HG03558 (cell line): ENCODE measurements around the gene FCRL6.

Experiments used
- ATAC-seq: cut with Tn5 transposase; IDR thresholded peaks from one replicate; pipeline ENCODE4 v1.9.1; 2021; ENCODE audit warnings: moderate number of reproducible peaks; ENCODE audit not compliant: unreplicated experiment; ENCODE audit errors: extremely low read depth

FCRL6 gene

DNA sequence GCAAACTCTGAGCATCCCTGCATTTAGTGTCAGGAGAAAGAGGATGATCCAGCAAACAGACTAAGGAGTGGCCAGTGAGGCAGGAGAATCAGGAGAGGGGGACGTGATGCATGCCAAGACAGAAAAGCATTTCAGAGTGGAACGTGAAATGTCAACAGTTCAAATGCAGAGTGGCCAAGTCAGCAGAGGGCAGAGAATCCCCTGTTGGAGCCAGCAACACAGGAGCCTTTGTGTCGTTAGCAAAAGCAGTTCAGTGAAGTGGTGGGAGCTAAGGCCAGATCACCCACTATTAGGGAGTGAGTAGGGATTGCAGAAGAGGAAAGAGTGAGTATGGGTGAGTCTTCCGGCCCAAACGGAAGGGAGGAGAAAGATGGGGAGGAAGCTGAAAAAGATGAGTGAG is 6.6 kb upstream of the FCRL6 start:
- no peak for ATAC-seq

GRCh38 chr1:159798893-159799292 is 3.3 kb upstream of the FCRL6 start:
- ATAC-seq = no peak

GRCh38 chr1:159799446-159799985 is 2.6 kb upstream of the FCRL6 start:
- ATAC-seq = no peak

DNA sequence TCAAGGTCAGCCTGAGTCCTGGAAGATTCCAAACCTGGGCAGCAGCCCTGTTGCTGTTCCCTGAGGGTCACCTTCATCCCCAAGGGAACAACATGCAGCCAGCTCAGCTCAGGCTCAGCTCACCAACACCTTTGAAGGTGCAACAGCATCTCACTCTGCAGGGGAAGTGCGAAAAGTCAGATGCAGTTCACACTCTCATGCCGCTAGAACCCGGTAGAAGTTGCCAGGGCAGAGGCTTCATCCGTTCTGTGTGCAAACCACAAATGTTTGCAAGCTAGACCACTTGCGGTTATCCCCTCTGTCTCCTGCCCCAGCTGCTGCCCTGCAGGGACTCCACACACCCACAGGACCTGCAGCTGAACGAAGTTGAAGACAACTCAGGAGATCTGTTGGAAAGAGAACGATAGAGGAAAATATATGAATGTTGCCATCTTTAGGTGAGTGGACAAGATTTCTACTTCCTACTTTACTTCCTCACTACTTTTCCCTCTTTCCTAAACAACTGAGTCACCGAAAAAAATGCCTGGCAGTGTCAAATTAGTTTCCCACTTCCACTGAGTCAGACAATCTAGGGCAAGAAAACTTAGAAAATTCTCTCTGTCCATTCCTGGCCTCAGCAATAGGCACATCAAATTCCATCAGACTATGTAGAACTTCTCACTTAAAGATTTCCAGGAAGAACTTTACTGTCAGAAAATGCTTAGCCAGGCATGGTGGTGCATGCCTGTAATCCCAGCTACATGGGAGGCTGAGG is 1.8 kb upstream of the FCRL6 start:
- no peak for ATAC-seq

GRCh38 chr1:159803956-159804689 is 2.0 kb downstream of the FCRL6 start:
- no peak for ATAC-seq

DNA sequence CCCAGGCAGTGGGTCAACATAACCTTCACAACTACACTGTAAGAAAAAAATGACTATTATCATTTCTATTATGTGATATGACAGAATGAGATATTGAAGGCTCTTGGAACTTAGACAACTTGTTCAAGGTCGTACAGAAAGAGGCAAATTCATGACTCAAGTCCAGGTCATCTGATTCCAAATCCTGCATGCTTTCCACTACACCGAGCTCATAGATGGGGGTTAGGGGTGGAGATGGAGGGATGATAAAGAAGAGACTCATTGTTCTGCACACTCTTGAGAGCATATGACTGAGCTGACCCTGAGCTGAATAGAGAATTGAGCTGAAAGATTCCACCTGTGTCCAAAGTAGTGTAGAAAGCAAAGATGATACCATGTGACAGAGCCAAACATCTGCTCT is 2.8 kb downstream of the FCRL6 start:
- no peak for ATAC-seq

DNA sequence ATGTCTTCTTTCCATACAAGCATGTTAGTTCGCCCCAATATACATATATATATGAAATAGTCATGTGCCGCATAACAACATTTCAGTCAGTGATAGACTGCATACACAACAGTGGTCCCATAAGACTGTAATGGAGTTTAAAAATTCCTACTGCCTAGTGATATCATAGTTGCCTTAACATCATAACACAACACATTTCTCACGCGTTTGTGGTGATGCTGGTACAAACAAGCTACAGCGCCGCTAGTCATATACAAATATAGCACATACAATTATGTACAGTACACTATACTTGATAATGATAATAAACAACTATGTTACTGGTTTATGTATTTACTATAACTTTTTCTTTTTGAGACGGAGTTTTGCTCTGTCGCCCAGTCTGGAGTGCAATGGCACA is 13.8 kb downstream of the FCRL6 start:
- ATAC-seq = no peak

GRCh38 chr1:159817276-159818041 is 15.3 kb downstream of the FCRL6 start:
- ATAC-seq = no peak

DNA sequence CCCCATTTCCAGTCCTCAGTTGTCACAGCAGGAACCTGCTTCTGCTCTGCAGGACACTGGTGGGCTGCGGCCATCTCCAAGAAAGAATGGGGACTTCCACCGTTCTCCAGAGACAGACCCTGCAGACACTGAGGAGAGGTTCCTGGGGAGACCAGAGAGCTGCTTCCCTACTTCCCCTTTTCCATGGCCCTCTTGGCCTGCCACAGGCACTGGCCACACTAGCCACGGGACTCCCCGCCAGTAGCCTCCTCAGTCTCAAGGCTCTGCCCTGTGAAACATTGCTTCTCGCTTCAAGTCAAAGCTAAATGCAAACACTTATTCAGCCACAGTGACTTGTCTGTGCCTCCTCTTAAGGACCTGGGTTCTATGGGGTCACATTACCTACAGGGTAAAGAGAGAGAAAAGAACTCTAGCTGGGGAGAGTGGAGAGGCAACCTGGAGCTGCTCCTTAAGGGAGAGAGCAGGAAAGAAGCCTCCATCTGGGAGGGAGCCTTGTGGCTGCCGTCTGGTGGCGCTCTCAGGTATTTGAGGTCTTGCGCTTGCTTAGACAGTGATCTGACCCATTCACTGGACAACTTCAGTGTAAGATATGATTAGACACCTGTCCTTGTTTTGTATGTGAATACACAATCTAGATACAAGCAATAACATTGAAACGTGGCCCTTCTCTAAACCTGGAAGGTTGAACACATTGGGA is 19.2 kb downstream of the FCRL6 start:
- no peak for ATAC-seq

DNA sequence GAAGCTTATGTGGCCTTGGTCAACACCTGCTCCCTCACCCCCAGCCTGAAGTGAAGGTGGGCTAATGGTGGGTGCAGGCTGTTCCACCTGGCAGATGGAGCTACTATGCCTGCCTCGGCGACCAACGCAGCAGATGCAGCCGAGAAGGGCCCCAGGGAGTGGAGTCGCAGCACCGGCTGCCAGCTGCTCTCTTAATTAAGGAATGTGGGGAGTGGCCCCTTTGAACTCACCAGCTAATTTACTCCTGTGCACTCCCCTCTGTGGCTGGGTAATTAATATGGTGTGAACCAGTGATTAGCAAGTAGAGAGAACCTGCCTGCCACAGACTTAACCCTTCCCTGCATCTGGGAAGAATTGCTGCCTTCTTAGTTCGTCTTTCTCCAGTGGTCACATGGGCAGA is 21.2 kb downstream of the FCRL6 start:
- ATAC-seq = no peak

- ATAC-seq = no peak
Measured at GRCh38 chr1:159825564-159825963, 23.4 kb downstream of the FCRL6 start.

- no peak for ATAC-seq
Measured at GRCh38 chr1:159826441-159827101, 24.4 kb downstream of the FCRL6 start, which contains the start of gene SLAMF8. Gene SLAMF8, plus strand, starts transcription at chr1:159826873. Its CDS starts 26 bp downstream, at chr1:159826899.

- ATAC-seq = no peak
Measured at GRCh38 chr1:159827102-159827490, 24.9 kb downstream of the FCRL6 start.

DNA sequence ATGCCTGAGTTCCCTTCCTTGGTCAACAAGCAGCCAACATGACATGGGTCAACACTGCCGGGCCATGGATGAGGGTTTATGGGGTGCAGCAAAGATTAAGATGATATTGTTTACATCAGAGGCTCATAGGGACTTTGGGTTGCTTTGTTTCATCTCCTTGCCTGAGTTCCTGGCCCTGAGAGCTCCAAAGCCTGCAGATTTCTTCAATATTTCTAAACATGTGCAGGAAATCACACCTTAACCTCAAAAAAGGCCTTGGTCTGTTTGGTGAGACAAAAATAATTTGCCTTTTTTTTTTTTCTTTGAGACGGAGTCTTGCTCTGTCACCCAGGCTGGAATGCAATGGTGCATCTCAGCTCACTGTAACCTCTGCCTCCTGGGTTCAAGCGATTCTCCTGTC is 25.4 kb downstream of the FCRL6 start:
- ATAC-seq = no peak

GRCh38 chr1:159828176-159828575 is 26.0 kb downstream of the FCRL6 start:
- no peak for ATAC-seq

DNA sequence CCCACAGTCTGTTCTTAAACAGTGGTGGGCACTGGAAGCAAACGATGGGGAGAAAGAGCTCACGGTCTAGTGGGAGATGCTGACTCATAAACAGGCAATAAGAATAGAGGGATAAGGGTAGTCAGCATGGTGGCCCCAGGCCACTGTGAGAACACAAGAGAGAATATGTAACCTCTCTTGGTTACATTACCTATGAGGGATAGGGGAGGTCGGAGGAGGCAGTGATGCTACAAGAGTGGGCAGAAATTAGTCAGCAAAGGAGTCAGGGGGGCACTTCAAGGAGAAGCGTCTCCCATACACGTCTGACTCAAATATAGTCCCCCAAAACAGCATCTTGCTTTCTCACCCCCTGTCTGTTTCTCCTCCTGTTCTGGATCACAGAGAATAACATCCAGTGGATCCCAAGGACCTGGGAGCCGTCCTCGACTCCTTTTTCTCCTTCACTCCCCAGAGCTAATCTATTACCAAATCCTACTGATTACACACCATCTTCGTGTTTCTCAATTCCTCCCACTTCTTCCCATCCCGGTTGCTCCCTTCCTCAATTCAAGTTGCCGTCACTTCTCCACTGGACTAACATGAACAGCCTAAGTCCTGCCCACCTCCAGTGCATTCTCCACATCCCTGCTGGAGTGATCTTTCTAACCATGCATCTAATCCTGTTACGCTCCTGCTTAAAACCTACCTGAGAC is 26.6 kb downstream of the FCRL6 start:
- no peak for ATAC-seq

GRCh38 chr1:159829273-159829634 is 27.1 kb downstream of the FCRL6 start:
- no peak for ATAC-seq

GRCh38 chr1:159829822-159830465 is 27.8 kb downstream of the FCRL6 start:
- ATAC-seq = no peak

DNA sequence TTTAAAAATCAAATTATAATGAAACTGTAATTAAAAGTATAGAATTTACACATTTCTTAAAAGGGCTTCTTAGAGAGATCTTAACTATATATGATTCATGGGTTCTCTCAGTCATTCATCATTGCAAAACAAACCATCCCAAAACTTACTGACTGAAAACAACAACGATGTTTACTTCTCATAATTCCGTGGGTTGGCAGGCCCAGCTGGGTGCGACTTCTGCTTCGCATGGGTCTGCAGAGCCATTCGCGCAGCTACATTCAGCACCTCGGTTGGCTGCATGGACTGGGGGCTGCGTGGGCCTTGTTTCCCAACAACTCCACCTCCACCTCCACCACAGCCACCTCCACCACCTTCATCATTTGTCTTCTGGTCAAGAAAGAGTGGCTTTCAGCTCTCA is 28.6 kb downstream of the FCRL6 start:
- no peak for ATAC-seq
